WI38 (cell line): ENCODE data around the gene CTSZ.

ENCODE experiments used
- H3K4me3 ChIP-seq: 2 replicates; pipeline ENCODE4 v1.5.1; 2011; ENCODE audit warnings: low read depth, mild to moderate bottlenecking, control low read depth, low read length
- TF ChIP-seq, protein P1 (sequence below): IDR thresholded peaks from 2 replicates; pipeline ENCODE4 v1.5.1; 2012; ENCODE audit warnings: low read depth, mild to moderate bottlenecking, control low read depth, low read length

Gene CTSZ

DNA sequence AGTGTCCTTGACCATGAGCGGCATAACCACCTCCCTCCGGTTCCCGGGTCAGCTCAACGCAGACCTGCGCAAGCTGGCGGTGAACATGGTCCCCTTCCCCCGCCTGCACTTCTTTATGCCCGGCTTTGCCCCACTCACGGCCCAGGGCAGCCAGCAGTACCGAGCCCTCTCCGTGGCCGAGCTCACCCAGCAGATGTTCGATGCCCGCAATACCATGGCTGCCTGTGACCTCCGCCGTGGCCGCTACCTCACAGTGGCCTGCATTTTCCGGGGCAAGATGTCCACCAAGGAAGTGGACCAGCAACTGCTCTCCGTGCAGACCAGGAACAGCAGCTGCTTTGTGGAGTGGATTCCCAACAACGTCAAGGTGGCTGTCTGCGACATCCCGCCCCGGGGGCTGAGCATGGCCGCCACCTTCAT is 17.1 kb upstream of the CTSZ start:
- TF ChIP-seq, protein P1, sequence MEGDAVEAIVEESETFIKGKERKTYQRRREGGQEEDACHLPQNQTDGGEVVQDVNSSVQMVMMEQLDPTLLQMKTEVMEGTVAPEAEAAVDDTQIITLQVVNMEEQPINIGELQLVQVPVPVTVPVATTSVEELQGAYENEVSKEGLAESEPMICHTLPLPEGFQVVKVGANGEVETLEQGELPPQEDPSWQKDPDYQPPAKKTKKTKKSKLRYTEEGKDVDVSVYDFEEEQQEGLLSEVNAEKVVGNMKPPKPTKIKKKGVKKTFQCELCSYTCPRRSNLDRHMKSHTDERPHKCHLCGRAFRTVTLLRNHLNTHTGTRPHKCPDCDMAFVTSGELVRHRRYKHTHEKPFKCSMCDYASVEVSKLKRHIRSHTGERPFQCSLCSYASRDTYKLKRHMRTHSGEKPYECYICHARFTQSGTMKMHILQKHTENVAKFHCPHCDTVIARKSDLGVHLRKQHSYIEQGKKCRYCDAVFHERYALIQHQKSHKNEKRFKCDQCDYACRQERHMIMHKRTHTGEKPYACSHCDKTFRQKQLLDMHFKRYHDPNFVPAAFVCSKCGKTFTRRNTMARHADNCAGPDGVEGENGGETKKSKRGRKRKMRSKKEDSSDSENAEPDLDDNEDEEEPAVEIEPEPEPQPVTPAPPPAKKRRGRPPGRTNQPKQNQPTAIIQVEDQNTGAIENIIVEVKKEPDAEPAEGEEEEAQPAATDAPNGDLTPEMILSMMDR = no peak
- H3K4me3 ChIP-seq = no peak overlapping the region

DNA sequence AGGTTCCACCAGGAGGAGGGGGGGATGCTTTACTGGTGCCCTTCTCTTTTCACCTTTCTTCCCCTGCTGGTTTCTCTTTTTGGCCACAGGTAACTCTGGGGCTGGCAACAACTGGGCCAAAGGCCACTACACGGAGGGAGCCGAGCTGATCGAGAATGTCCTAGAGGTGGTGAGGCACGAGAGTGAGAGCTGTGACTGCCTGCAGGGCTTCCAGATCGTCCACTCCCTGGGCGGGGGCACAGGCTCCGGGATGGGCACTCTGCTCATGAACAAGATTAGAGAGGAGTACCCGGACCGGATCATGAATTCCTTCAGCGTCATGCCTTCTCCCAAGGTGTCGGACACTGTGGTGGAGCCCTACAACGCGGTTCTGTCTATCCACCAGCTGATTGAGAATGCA is 16.6 kb upstream of the CTSZ start:
- TF ChIP-seq, protein P1 = no peak
- no peak overlapping the region for H3K4me3 ChIP-seq

DNA sequence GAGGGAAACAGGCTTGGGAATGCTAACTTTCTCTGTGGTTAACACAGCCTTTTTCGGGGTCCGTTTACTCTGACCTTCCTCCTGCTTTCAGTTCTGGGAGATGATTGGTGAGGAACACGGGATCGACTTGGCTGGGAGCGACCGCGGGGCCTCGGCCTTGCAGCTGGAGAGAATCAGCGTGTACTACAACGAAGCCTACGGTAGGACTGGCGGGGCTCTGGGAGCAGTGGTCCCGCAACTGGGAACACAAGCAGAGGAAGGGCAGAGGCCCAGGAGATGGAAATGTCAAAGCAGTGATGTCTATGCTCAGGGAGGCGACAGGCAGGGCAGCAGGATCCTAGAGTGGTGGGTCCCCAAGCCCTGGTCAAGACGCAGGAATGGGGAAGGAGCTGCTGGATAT is 15.7 kb upstream of the CTSZ start:
- TF ChIP-seq, protein P1 = no peak
- H3K4me3 ChIP-seq = no peak overlapping the region

- H3K4me3 ChIP-seq = no peak overlapping the region
- TF ChIP-seq, protein P1 = no peak
Measured at GRCh38 chr20:59020938-59021551, 14.0 kb upstream of the CTSZ start.

GRCh38 chr20:59019217-59019616 is 12.2 kb upstream of the CTSZ start, which contains the start of gene TUBB1:
Gene TUBB1 (plus strand): TSS chr20:59019429. CDS start chr20:59019523, 94 bp downstream.
- TF ChIP-seq, protein P1 = no peak
- no peak within 1 kb of the TSS for H3K4me3 ChIP-seq

GRCh38 chr20:59018817-59019216 is 11.8 kb upstream of the CTSZ start:
- TF ChIP-seq, protein P1 = no peak
- no peak overlapping the region for H3K4me3 ChIP-seq

GRCh38 chr20:59017493-59018231 is 10.6 kb upstream of the CTSZ start:
- no peak overlapping the region for H3K4me3 ChIP-seq
- TF ChIP-seq, protein P1 = no peak
